Left kidney (tissue), 2 donors: ENCODE measurements around the gene KRTAP5-5. TPM values are rescaled to one million over a fixed set of nuclear protein-coding genes. Genes with fewer than 3 reads are reported as not detected.

Source experiments
- DNase-seq: peaks from one replicate; pipeline ENCODE4 v3.0.0-alpha.2; 2013
- polyA plus RNA-seq: library from polyadenylated mRNA; unstranded; fragments of 120-200 nt; gene quantifications from one replicate; pipeline ENCODE4 v1.2.1, GENCODE V29; 2013; ENCODE audit not compliant: insufficient read length

Gene KRTAP5-5
- polyA plus RNA-seq, 1 donor: not detected

- no peak for DNase-seq
Measured at GRCh38 chr11:1679881-1680280, 50.3 kb downstream of the KRTAP5-5 start.

Other genes with a start within 250 kb of the KRTAP5-5 start
- 0.90 TPM for gene BRSK2, start 239.8 kb upstream of the KRTAP5-5 start, polyA plus RNA-seq
- 29.4 TPM for gene MOB2, start 143.0 kb upstream of the KRTAP5-5 start, polyA plus RNA-seq
- 3.2 TPM for gene DUSP8, start 57.5 kb upstream of the KRTAP5-5 start, polyA plus RNA-seq
- gene KRTAP5-1, start 44.5 kb upstream of the KRTAP5-5 start, polyA plus RNA-seq: 0.35 TPM
- not detected for gene KRTAP5-2, start 31.5 kb upstream of the KRTAP5-5 start, polyA plus RNA-seq
- gene KRTAP5-3, start 21.3 kb upstream of the KRTAP5-5 start, polyA plus RNA-seq: not detected
- gene KRTAP5-4, start 7.6 kb upstream of the KRTAP5-5 start, polyA plus RNA-seq: not detected
- not detected for gene KRTAP5-6, start 67.4 kb downstream of the KRTAP5-5 start, polyA plus RNA-seq
- 0.22 TPM for gene IFITM10, start 120.8 kb downstream of the KRTAP5-5 start, polyA plus RNA-seq
- 198 TPM for gene CTSD, start 134.2 kb downstream of the KRTAP5-5 start, polyA plus RNA-seq
- gene SYT8, start 205.2 kb downstream of the KRTAP5-5 start, polyA plus RNA-seq: 0.18 TPM
- 0.32 TPM for gene TNNI2, start 209.2 kb downstream of the KRTAP5-5 start, polyA plus RNA-seq
- gene LSP1, start 223.3 kb downstream of the KRTAP5-5 start, polyA plus RNA-seq: 1.8 TPM